NCI-H2029 treated with DMSO at 0.1 percent for 48 hours (cell line): ENCODE data around the gene NDRG2.
"Not testable (repeated sequence)": the region's sequence is repeated elsewhere in the genome, so short reads cannot be mapped to it uniquely, and the experiment has no call there.

Experiments
- DNase-seq: peaks from one replicate; lab custom pipeline; 2025; lab: John Stamatoyannopoulos, UW

The NDRG2 gene

GRCh38 chr14:21033133-21033698, 8.4 kb upstream of the NDRG2 start:
- no peak for DNase-seq

DNA sequence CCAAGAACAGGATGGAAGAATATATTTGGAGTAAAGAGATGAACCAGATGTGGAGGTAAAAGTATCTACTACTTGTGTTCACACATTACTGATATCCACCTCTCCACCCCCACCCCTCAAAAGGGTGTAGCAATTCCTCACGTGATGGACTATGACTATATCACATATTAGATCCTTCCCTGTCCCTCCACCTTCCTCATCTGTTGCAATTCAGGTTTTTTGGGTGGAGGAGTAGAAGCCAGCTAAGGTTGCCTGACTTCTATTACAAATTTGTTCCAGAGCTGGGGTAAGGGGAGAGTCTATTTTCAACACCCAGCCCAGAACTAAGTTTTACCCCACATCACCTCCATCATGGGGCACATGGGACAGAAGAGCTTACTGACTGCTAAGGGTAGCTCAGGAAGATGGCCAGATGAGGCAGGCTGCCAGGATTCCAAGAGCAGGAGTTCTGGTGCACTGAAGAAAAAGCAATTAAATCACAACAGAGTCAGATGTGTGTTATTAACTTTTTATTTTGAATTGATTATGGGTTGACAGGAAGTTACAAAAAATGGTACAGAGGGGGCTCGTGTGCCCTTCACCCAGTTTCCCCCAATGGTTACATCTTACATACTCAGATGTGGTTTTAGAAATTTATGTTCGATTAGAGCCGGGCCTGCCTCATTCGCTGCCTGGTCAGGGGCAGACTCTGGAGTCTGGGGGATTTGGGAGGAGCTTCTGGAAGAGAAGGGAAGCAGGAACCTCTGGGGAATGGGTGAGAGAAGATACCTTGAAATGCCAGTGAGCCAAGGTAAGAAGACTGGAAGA, 7.7 kb upstream of the NDRG2 start:
- DNase-seq: no peak

DNA sequence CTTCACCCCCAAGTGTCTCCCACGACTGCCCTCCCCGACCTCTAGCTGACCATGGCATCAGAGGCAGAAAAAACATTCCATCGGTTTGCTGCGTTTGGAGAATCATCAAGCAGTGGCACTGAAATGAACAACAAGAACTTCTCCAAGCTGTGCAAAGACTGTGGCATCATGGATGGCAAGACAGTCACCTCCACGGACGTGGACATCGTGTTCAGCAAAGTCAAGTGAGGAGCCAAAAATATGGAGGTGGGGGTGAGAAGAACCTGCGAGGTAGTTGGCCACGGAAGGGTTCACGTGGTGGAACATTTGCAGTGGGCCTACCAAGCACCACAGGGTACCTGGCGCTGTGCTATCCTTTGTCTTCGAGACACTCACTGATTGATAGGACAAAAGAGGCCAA, 5.7 kb upstream of the NDRG2 start:
- no peak for DNase-seq

- DNase-seq: no peak
These were observed 5.1 kb upstream of the NDRG2 start, which contains the start of gene TPPP2 for GRCh38 chr14:21029917-21030316. TSS of gene TPPP2 (plus strand) at chr14:21030217. CDS start at chr14:21030582, 365 bp downstream.

- no peak for DNase-seq
These were observed 2.1 kb upstream of the NDRG2 start for GRCh38 chr14:21026988-21027315.

GRCh38 chr14:21026274-21026987, 1.6 kb upstream of the NDRG2 start:
- no peak for DNase-seq

DNA sequence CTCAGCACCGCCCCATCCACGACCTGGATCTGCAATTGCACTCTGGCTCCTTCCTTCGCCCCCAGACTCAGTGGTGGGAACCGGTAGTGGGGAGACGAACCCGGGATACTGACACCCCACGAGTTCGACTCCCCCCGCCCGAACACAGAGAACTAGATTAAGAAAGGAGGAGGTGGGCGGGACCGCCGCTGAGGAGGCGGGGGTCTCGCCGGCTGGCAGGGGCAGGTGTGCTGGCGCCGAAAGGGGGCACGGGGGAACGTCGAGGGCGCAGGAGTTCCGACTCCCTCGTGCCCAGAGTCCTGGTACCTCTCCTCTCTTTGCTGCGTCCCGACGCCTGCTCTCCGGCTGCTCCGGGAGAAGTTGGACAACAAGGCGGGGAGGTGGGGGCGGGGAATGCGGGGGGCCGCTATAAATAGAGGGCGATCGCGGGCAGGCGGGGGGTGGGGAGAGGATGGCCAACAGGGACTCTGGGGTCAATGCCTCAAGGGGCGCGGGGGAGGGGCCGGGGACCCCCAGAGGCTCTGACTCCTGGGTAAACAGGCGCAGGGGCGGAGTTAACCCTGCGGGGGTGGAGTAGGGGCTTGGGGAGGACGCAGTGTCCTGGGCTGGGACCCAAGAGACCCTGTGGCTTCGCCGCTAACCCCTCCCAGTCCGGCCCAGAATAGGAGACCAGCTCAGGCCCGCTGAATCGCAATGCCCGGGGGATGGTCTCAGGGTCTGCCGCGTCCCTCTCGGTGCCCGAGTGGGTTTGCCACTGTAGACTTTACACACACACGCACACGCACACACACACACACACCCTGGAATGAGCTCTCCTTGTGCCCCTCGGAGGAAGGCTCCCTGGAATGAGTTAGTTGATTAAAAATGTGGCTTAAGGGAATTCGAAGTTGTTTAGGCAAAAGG, 761 bp upstream of the NDRG2 start:
- DNase-seq: no peak

DNA sequence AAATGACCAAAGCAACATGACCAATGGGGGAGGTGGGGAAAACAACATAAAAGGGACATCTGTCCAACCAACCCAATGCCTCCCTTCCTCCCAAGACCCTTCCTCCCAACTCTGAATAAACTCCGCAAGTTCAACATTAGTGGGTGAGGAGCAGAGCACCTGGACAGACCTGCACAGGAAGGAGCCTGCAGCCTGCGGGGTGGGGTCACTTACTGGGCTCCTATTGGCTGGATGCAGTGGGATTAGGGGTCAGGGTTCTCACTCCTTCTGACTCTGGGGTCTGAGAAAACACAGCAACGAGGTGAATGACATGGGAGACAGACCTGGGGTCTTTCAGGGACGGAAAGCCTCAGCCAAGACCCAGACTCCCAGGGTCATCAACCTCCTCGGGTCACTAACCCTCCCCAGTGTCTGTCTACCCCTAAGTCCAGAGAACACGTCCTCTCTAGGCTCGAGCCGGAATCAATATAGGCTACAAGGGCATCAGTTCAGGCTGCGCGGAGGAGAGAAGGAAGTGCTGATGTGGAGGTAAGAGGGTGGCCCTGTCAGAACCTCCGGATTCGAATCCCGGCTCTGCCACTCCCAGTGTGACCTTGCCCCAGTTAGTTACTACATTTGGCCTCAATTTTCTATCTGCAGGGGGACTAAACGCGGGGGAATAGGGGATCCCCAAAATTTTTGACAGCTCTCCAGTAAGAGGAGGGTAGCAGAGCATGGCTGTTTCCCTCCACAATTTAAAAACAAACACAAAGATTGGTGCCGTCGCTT, 860 bp downstream of the NDRG2 start:
- DNase-seq: no peak

GRCh38 chr14:21023174-21023573, 1.7 kb downstream of the NDRG2 start:
- DNase-seq: no peak

DNA sequence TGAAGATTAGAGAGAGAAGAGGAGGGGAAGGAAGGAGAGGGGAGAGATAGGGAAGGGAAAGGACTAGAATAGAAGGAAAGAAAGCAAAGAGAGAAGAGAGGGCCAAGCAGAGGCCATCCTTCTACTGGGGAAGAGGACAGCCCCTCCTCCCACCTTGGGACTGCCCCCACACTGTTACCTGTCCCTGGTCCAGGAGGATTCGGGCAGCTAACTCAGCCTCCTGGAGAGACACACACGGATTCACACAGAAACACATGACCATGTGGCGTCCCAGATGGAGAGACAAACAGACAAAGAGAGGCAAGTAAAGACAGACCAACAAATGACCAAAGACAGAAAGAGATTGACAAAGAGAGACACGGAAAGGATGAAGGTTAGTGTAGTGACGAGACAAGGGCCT, 2.2 kb downstream of the NDRG2 start:
- no peak for DNase-seq

- no peak for DNase-seq
These were observed 3.8 kb downstream of the NDRG2 start for GRCh38 chr14:21020977-21021545.

GRCh38 chr14:21019366-21019765, 5.5 kb downstream of the NDRG2 start:
- DNase-seq: no peak

DNA sequence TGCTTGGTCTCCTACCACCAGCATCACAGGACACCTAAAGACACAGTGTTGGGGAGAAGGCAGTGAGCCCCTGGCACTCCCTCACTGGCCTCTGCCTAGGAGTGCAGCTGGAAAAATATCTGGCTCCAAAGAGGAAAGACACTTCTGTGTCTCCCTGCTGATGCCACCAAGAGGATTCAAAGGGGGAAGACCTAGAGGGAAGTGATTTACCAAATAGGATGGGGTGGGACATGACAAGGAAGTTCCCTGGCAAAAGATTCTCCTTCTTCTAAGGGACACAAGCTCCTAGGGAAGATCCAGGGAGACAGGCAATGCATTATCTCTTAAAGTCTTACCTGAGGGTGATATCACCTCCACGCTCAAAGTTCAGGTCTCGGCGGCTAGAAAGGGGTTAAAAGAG, 6.1 kb downstream of the NDRG2 start:
- no peak for DNase-seq

DNA sequence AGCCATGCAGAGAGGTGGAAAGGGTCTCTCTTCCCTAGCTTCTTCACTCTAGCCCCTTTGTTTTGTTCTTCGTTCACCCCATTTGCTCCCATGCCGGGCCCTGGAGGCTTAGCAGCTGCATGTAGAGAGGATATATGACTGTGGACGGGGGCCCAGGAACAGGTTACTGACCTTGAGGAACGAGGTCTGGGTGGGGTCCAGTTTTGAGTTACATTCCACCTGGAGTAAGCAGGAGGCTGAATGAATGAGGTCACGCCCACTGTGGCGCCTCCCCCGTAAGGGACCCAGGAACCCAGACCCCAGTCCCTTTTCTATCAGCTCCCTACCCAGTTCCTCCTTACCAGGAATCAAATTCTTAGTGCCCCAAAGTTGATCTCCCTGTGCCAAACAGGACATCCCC, 6.6 kb downstream of the NDRG2 start:
- DNase-seq: no peak

GRCh38 chr14:21017528-21018245, 7.2 kb downstream of the NDRG2 start:
- DNase-seq: no peak

DNA sequence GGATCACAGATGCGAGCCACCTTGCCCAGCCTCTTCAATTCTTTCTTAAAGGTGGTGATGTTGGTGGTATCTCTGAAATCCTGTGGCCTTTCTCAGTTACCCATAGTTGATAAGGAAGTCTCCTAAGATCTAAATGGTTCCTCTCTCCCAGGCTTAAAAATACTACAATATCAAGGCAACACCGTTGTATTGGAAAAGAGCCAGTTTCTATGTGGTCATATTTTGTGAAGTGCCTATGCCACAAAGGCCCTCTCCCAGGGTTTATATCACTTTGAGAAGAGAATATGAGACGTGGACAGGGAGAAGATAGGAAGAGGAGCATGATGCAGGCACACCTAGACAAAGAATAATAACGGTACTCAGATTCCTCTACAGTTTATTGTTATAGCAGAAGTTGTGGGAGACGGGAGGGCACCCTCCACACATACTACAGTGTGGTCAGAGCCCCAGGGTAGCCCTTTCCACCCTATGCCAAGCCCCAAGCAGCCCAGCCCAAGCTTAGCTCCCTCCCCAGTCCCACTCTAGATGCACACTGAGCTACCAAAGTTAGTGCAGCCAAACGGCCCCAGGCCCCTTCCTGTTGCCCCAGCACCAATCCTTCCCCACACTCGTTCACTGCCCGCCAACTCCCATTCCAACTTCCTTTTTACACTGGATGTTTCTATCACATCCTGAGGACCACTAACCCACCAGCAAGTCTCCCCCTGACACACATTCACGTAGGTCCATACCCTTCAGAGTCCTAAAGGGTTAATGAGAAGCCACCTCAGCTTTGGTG, 8.3 kb downstream of the NDRG2 start:
- peak; percentile 3 for DNase-seq

GRCh38 chr14:21015312-21015711, 9.5 kb downstream of the NDRG2 start:
- no peak for DNase-seq

- DNase-seq: peak; percentile 57
These were observed 10.1 kb downstream of the NDRG2 start for GRCh38 chr14:21014761-21015190.

- DNase-seq: no peak
These were observed 13.7 kb downstream of the NDRG2 start for GRCh38 chr14:21011136-21011535.

GRCh38 chr14:21009721-21010120, 15.1 kb downstream of the NDRG2 start:
- DNase-seq: not testable (repeated sequence)
